PFSK-1 (cell line): Measurements from ENCODE around the gene ARFGAP3.

Experiments
- FOXP2 ChIP-seq: optimal IDR thresholded peaks from 2 replicates; pipeline ENCODE3; 2011; ENCODE audit warnings: borderline replicate concordance, control low read depth, inconsistent platforms; ENCODE audit not compliant: insufficient read depth; ENCODE audit errors: extremely low read length, extremely low read depth
- POLR2AphosphoS5 ChIP-seq: IDR thresholded peaks from 2 replicates; pipeline ENCODE4 v1.6.1; 2012; ENCODE audit warnings: low read depth, mild to moderate bottlenecking, control low read depth, low read length, moderate library complexity
- SIN3A ChIP-seq: IDR thresholded peaks from 2 replicates; pipeline ENCODE4 v1.6.1; 2012; ENCODE audit warnings: mild to moderate bottlenecking, low read length, moderate library complexity, borderline replicate concordance; ENCODE audit not compliant: insufficient read depth
- TAF1 ChIP-seq: IDR thresholded peaks from 2 replicates; pipeline ENCODE4 v1.6.1; 2012; ENCODE audit warnings: low read length, control low read depth, borderline replicate concordance; ENCODE audit not compliant: insufficient read depth
- TF ChIP-seq, protein P1 (sequence below), 2 experiments: IDR thresholded peaks; 2 replicates each; pipeline versions ENCODE4 v1.6.1 to v1.8.0; 2011 to 2012; ENCODE audit warnings: low read depth in 2 of 2, low read length in 2 of 2, control low read depth in 1 of 2, inconsistent platforms in 1 of 2, mild to moderate bottlenecking in 1 of 2, moderate library complexity in 1 of 2; ENCODE audit not compliant: insufficient read depth in 1 of 2

ARFGAP3 gene

DNA sequence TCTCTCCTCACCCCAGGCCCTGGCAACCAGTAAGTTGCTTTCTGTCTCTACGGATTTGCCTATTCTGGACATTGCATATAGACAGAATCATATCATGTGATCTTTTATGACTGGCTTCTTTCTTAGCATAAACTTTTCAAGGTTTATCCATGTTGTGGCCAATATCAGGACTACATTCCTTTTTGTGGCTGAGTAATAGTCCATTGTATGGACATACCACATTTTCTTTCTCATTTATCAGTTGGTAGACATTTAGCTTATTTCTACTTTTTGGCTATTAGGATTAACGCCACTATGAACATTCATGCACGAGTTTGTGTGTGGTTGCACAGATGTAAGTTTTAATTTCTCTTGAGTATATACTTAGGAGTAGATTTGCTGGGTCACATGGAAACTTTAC, 35.7 kb downstream of the ARFGAP3 start:
- TF ChIP-seq TAF1 (no peak), SIN3A (no peak), FOXP2 (no peak), POLR2AphosphoS5 (no peak)
- TF ChIP-seq, protein P1, sequence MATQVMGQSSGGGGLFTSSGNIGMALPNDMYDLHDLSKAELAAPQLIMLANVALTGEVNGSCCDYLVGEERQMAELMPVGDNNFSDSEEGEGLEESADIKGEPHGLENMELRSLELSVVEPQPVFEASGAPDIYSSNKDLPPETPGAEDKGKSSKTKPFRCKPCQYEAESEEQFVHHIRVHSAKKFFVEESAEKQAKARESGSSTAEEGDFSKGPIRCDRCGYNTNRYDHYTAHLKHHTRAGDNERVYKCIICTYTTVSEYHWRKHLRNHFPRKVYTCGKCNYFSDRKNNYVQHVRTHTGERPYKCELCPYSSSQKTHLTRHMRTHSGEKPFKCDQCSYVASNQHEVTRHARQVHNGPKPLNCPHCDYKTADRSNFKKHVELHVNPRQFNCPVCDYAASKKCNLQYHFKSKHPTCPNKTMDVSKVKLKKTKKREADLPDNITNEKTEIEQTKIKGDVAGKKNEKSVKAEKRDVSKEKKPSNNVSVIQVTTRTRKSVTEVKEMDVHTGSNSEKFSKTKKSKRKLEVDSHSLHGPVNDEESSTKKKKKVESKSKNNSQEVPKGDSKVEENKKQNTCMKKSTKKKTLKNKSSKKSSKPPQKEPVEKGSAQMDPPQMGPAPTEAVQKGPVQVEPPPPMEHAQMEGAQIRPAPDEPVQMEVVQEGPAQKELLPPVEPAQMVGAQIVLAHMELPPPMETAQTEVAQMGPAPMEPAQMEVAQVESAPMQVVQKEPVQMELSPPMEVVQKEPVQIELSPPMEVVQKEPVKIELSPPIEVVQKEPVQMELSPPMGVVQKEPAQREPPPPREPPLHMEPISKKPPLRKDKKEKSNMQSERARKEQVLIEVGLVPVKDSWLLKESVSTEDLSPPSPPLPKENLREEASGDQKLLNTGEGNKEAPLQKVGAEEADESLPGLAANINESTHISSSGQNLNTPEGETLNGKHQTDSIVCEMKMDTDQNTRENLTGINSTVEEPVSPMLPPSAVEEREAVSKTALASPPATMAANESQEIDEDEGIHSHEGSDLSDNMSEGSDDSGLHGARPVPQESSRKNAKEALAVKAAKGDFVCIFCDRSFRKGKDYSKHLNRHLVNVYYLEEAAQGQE (IDR thresholded peaks at IDR 0.05; ENCODE audit: insufficient read depth in 1 of 2, low read depth in 2 of 2, low read length in 2 of 2) = no peak

DNA sequence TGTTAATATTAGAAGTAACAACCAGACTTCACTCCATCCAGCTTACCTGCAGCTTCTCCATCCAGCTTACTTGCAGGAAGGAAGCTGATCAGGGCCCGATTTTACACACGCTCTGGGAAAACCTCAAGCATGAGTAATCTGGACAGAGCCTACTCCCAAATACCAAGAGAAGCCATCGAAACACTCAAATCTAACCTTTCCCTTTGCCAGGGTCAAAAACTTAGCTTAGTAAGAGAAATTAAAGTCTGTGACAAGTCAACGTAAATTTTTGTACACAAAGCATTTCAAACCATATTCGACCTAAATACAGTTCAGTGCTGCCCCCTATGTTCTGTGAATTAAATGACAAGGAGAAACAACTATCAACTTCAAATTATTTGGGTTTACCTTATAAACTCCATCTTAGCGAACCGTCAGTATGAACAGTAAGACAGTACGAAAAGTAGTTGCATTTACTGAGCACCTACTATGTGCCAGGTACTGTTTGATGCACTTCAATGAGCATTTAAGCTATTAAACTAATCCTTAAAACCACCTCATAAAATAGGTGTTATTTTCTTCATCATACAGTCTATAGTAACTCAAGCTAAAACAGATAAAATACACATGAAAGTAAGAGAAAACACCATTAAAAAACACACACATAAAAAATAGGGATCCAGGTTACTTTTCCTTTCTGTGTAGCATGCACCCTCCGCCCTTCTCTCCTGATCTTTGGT, 36.9 kb downstream of the ARFGAP3 start:
- TF ChIP-seq FOXP2 (no peak), POLR2AphosphoS5 (no peak), TAF1 (no peak), SIN3A (no peak)
- TF ChIP-seq, protein P1 (IDR thresholded peaks at IDR 0.05; ENCODE audit: insufficient read depth in 1 of 2, low read depth in 2 of 2, low read length in 2 of 2) = no peak

GRCh38 chr22:42819412-42820044, 37.5 kb downstream of the ARFGAP3 start:
- TF ChIP-seq FOXP2 = no peak
- no peak for TF ChIP-seq POLR2AphosphoS5
- TF ChIP-seq SIN3A = no peak
- TF ChIP-seq, protein P1 (IDR thresholded peaks at IDR 0.05; ENCODE audit: insufficient read depth in 1 of 2, low read depth in 2 of 2, low read length in 2 of 2) = no peak
- TF ChIP-seq TAF1 = no peak

DNA sequence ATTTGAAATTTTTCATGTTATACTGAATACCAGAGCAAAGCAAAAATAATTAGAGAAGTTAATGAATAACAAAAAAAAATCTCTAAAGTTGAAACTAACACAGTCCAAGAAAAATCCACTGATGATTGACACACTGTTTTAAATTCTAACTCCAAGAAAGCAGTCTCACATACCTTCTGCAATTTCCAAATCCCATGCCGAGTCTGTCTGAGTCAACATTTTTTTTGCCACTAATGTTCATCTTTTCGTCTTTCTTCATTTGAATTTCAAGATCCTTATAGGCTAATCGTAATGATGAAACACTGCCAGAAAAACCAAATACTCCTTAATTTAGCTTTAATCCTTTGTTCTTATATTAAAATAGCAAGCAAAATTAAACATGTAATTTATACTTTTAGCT, 39.5 kb downstream of the ARFGAP3 start:
- TF ChIP-seq FOXP2 (no peak), TAF1 (no peak), SIN3A (no peak), POLR2AphosphoS5 (no peak)
- TF ChIP-seq, protein P1 (IDR thresholded peaks at IDR 0.05; ENCODE audit: insufficient read depth in 1 of 2, low read depth in 2 of 2, low read length in 2 of 2) = no peak
